SK-N-SH (cell line): Measurements from ENCODE around the gene C17orf75. TPM values are rescaled to one million over a fixed set of nuclear protein-coding genes. Genes with fewer than 3 reads are reported as not detected.
A peak's percentile ranks its signal among the peaks of the same experiment; 100 is the strongest.

ENCODE experiments used
- CTCF ChIA-PET: fragments of 300-600, 350-600 bp; formaldehyde crosslinking; extraction: SDS; loops from one replicate; lab custom pipeline; 2021; lab: Yijun Ruan, JAX
- POLR2A ChIA-PET: fragments of 350-600 bp; sonication (Branson Sonifier 250); formaldehyde crosslinking; extraction: SDS; loops from one replicate; lab custom pipeline; 2020; ENCODE audit warnings: antibody characterized with exemption, inconsistent platforms; lab: Yijun Ruan, JAX
- DNase-seq: peaks from one replicate; pipeline ENCODE4 v3.0.0; 2012
- H2AFZ ChIP-seq: fragments of 200-600 bp; sonication (generic); 2 replicates; pipeline ENCODE4 v1.8.1; 2016; ENCODE audit warnings: antibody characterized with exemption, mild to moderate bottlenecking, low read depth
- H3F3A ChIP-seq: fragments of 200-600 bp; sonication (generic); replicated peaks from 2 replicates; pipeline ENCODE3; 2016; ENCODE audit warnings: antibody characterized with exemption, mild to moderate bottlenecking; ENCODE audit not compliant: insufficient read depth
- H3K27ac ChIP-seq, 2 experiments: fragments of 200-500 bp in 1 of 2; fragments of 200-600 bp in 1 of 2; sonication (Bioruptor generic) in 1 of 2; sonication (generic), shearing (Covaris generic) in 1 of 2; 2 replicates each; pipeline versions ENCODE4 v1.5.1 to v1.6.1; 2014 to 2016; ENCODE audit warnings: low read depth in 2 of 2, inconsistent platforms in 1 of 2, low read length in 1 of 2, mild to moderate bottlenecking in 1 of 2, mixed read lengths in 1 of 2
- H3K27me3 ChIP-seq: fragments of 200-600 bp; sonication (generic), shearing (Covaris generic); 2 replicates; pipeline ENCODE4 v1.6.1; 2016; ENCODE audit warnings: mixed run types; ENCODE audit not compliant: insufficient read depth
- H3K36me3 ChIP-seq, 2 experiments: fragments of 200-500 bp in 1 of 2; fragments of 200-600 bp in 1 of 2; sonication (Bioruptor generic) in 1 of 2; sonication (generic) in 1 of 2; replicated peaks in 1 of 2; 2 replicates each; pipeline versions ENCODE3 to v1.5.1; 2014 to 2016; ENCODE audit warnings: low read length in 1 of 2, mild to moderate bottlenecking in 1 of 2; ENCODE audit not compliant: insufficient read depth in 2 of 2, control insufficient read depth in 1 of 2
- H3K4me1 ChIP-seq, 2 experiments: fragments of 200-500 bp in 1 of 2; fragments of 200-600 bp in 1 of 2; sonication (Bioruptor generic) in 1 of 2; sonication (generic), shearing (Covaris generic) in 1 of 2; 2 replicates each; pipeline versions ENCODE4 v1.5.1 to v1.6.1; 2014 to 2016; ENCODE audit warnings: low read depth in 1 of 2, low read length in 1 of 2, mixed run types in 1 of 2; ENCODE audit not compliant: insufficient read depth in 2 of 2, control insufficient read depth in 1 of 2
- H3K4me2 ChIP-seq: fragments of 200-600 bp; sonication (generic), shearing (Covaris generic); 2 replicates; pipeline ENCODE4 v1.6.1; 2017; ENCODE audit warnings: mixed run types
- H3K4me3 ChIP-seq, 2 experiments: fragments of 200-500 bp in 1 of 2; fragments of 200-600 bp in 1 of 2; sonication (Bioruptor generic) in 1 of 2; sonication (generic), shearing (Covaris generic) in 1 of 2; 2 replicates each; pipeline versions ENCODE4 v1.5.1 to v1.8.1; 2014 to 2016; ENCODE audit warnings: low read depth in 2 of 2, inconsistent platforms in 1 of 2, low read length in 1 of 2, mild to moderate bottlenecking in 1 of 2, mixed read lengths in 1 of 2, moderate library complexity in 1 of 2
- H3K79me2 ChIP-seq: fragments of 200-600 bp; sonication (generic); 2 replicates; pipeline ENCODE4 v1.8.1; 2017; ENCODE audit warnings: mild to moderate bottlenecking; ENCODE audit not compliant: insufficient read depth
- H3K9ac ChIP-seq: fragments of 200-600 bp; sonication (generic); 2 replicates; pipeline ENCODE4 v1.6.1; 2017; ENCODE audit warnings: mixed run types
- H3K9me2 ChIP-seq: fragments of 200-600 bp; sonication (generic); 2 replicates; pipeline ENCODE4 v1.6.1; 2017; ENCODE audit warnings: mixed run types
- H3K9me3 ChIP-seq: fragments of 200-600 bp; sonication (generic); 2 replicates; pipeline ENCODE4 v1.6.1; 2017; ENCODE audit warnings: mixed run types, mild to moderate bottlenecking, moderate library complexity
- H4K20me1 ChIP-seq: fragments of 200-600 bp; sonication (generic); 2 replicates; pipeline ENCODE4 v1.6.1; 2017; ENCODE audit warnings: mild to moderate bottlenecking, mixed run types; ENCODE audit not compliant: insufficient read depth
- EP300 ChIP-seq, 2 experiments: IDR thresholded peaks; 2 replicates each; pipeline versions ENCODE4 v1.4.0 to v1.6.1; 2012; ENCODE audit warnings: borderline replicate concordance in 1 of 2, low read depth in 1 of 2, low read length in 1 of 2
- FOSL2 ChIP-seq: IDR thresholded peaks from 2 replicates; pipeline ENCODE4 v1.4.0; 2012; ENCODE audit warnings: low read depth, mild to moderate bottlenecking, moderate library complexity, borderline replicate concordance
- NRF1 ChIP-seq: IDR thresholded peaks from 2 replicates; pipeline ENCODE4 v1.6.1; 2012; ENCODE audit warnings: low read depth, mild to moderate bottlenecking, low read length
- RFX5 ChIP-seq: IDR thresholded peaks from 2 replicates; pipeline ENCODE4 v1.6.1; 2012; ENCODE audit warnings: mild to moderate bottlenecking, improper control_type of control experiment, low read length
- RXRA ChIP-seq: IDR thresholded peaks from 2 replicates; pipeline ENCODE4 v1.4.0; 2012; ENCODE audit warnings: low read depth, mild to moderate bottlenecking, borderline replicate concordance
- WGBS: methylation state at CpG from one replicate; pipeline ENCODE4 v1.1.6; 2017; ENCODE audit warnings: low lambda C conversion rate; 5-methylcytosine and 5-hydroxymethylcytosine counted together
- polyA plus RNA-seq, 3 experiments: library from polyadenylated mRNA; depleted of rRNA; stranded (reverse); fragments of >200 nt; gene quantifications; 2 replicates each; pipeline ENCODE4 v1.2.3, GENCODE V29; 2012
- TF ChIP-seq, protein P1 (sequence below): IDR thresholded peaks from 2 replicates; pipeline ENCODE4 v1.6.1; 2012; ENCODE audit warnings: mild to moderate bottlenecking, low read depth, low read length, moderate library complexity

The C17orf75 gene
- polyA plus RNA-seq, 1 of the 3 experiments (the other 2 are of a cell fraction): 14.2 TPM

- no peaks in the 10 kb centered on the region for H3K9me3 ChIP-seq
- POLR2A ChIA-PET: no interaction called here
- TF ChIP-seq RXRA (no peak), RFX5 (no peak), EP300 (IDR thresholded peaks at IDR 0.05; ENCODE audit: borderline replicate concordance in 1 of 2, low read depth in 1 of 2, low read length in 1 of 2) (no peak), FOSL2 (no peak)
- TF ChIP-seq, all 33 proteins: peak for 0
- DNase-seq: no peak
- 82% methylated on average over 6 of the region's 7 CpGs for WGBS
- Histone ChIP-seq H3K9ac (no peak overlapping the region), H4K20me1 (no peaks in the 10 kb centered on the region), H2AFZ (no peak overlapping the region), H3K36me3 (no peaks in the 10 kb centered on the region), H3K27ac (no peak overlapping the region), H3K4me2 (no peak overlapping the region), H3K4me1 (peaks cover 0 to 19% of the 10 kb centered on the region in 2 experiments; a peak in 1 of 4 replicates), H3K4me3 (no peak overlapping the region), H3K79me2 (no peaks in the 10 kb centered on the region), H3K27me3 (no peaks in the 10 kb centered on the region), H3F3A (no peaks in the 10 kb centered on the region), H3K9me2 (no peaks in the 10 kb centered on the region)
- CTCF ChIA-PET: interaction anchor here (1.2 kb wide), 1 partner anchor 15 kb away, joined by 4 read pairs; no protein-coding TSS in a partner anchor
These were observed 42.3 kb downstream of the C17orf75 start for GRCh38 chr17:32299580-32300164.

- Histone ChIP-seq H3F3A (no peaks in the 10 kb centered on the region), H3K4me2 (no peak overlapping the region), H3K79me2 (no peaks in the 10 kb centered on the region), H3K4me3 (no peak overlapping the region), H2AFZ (no peak overlapping the region), H3K9me3 (no peaks in the 10 kb centered on the region), H4K20me1 (no peaks in the 10 kb centered on the region), H3K9me2 (no peaks in the 10 kb centered on the region), H3K27me3 (no peaks in the 10 kb centered on the region), H3K36me3 (no peaks in the 10 kb centered on the region), H3K9ac (no peak overlapping the region), H3K4me1 (peaks cover 0 to 17% of the 10 kb centered on the region in 2 experiments; a peak in 1 of 4 replicates), H3K27ac (no peak overlapping the region)
- TF ChIP-seq, protein P1, sequence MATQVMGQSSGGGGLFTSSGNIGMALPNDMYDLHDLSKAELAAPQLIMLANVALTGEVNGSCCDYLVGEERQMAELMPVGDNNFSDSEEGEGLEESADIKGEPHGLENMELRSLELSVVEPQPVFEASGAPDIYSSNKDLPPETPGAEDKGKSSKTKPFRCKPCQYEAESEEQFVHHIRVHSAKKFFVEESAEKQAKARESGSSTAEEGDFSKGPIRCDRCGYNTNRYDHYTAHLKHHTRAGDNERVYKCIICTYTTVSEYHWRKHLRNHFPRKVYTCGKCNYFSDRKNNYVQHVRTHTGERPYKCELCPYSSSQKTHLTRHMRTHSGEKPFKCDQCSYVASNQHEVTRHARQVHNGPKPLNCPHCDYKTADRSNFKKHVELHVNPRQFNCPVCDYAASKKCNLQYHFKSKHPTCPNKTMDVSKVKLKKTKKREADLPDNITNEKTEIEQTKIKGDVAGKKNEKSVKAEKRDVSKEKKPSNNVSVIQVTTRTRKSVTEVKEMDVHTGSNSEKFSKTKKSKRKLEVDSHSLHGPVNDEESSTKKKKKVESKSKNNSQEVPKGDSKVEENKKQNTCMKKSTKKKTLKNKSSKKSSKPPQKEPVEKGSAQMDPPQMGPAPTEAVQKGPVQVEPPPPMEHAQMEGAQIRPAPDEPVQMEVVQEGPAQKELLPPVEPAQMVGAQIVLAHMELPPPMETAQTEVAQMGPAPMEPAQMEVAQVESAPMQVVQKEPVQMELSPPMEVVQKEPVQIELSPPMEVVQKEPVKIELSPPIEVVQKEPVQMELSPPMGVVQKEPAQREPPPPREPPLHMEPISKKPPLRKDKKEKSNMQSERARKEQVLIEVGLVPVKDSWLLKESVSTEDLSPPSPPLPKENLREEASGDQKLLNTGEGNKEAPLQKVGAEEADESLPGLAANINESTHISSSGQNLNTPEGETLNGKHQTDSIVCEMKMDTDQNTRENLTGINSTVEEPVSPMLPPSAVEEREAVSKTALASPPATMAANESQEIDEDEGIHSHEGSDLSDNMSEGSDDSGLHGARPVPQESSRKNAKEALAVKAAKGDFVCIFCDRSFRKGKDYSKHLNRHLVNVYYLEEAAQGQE: peak; percentile 37; the same call in 1 of the 2 replicates
- TF ChIP-seq NRF1: no peak
- no peak for DNase-seq
- 62% methylated on average over 13 of the region's 13 CpGs for WGBS
- ChIA-PET POLR2A (no interaction called here), CTCF (interaction anchor here (0.9 to 1.6 kb wide), 4 partner anchors 12 to 46 kb away, joined by 3 to 6 read pairs (median 4); no protein-coding TSS in a partner anchor)
These were observed 43.0 kb downstream of the C17orf75 start for GRCh38 chr17:32298721-32299579.
